ENCODE results near the gene UBE2I. TPM values are rescaled to one million over a fixed set of nuclear protein-coding genes. Genes with fewer than 3 reads are reported as not detected.

UBE2I gene
- total RNA-seq, 1 experiment from 2014 or later, result 212 TPM

- no peak for TF ChIP-seq CTCF (IDR thresholded peaks at IDR 0.05 in 2 of 3, conservative IDR thresholded peaks at IDR 0.05 in 1 of 3; ENCODE audit: borderline replicate concordance in 1 of 3, insufficient read depth in 1 of 3, low read depth in 2 of 3, low read length in 2 of 3)
Observed at GRCh38 chr16:1299868-1300203, 9.6 kb upstream of the UBE2I start (continued).

GRCh38 chr16:1300664-1301476, 8.6 kb upstream of the UBE2I start:
- Histone ChIP-seq H3K9ac (ENCODE audit: low read length) (peak overlapping the region; percentile 51), H3K4me2 (ENCODE audit: low read length) (peak overlapping the region; percentile 65), H3K27me3 (ENCODE audit: insufficient read depth, low read length) (no peaks in the 10 kb centered on the region), H2AFZ (ENCODE audit: low read depth, low read length, poor library complexity, severe bottlenecking) (peak overlapping the region; percentile 25), H3K36me3 (ENCODE audit: control insufficient read depth in 1 of 2, insufficient read depth in 2 of 2, low read length in 2 of 2) (no peaks in the 10 kb centered on the region), H3K27ac (ENCODE audit: low read depth, low read length) (peak overlapping the region; percentile 96; the same call in 1 of the 2 replicates), H3K4me1 (ENCODE audit: control insufficient read depth in 1 of 2, insufficient read depth in 2 of 2, low read length in 2 of 2) (peaks cover 57 to 95% of the 10 kb centered on the region in 2 experiments), H3K79me2 (ENCODE audit: insufficient read depth, low read length) (no peaks in the 10 kb centered on the region), H4K20me1 (ENCODE audit: insufficient read depth) (no peaks in the 10 kb centered on the region), H3K4me3 (replicated peaks in 1 of 2; ENCODE audit: low read depth in 1 of 2, low read length in 2 of 2) (peak overlapping the region; percentile 16 to 24; a peak in 3 of 4 replicates), H3K9me2 (ENCODE audit: insufficient read depth) (no peaks in the 10 kb centered on the region), H3K9me3 (ENCODE audit: control insufficient read depth in 1 of 2, insufficient read depth in 1 of 2, low read depth in 1 of 2, low read length in 2 of 2) (no peaks in the 10 kb centered on the region)
- ChIA-PET POLR2A (no interaction called here), RAD21 (ENCODE audit: low non-redundant PET in 1 of 2, low total read pairs in 2 of 2, uncharacterized antibody in 2 of 2, unreplicated experiment in 2 of 2) (no interaction called here), CTCF (interaction anchor here (0.6 kb wide), 1 partner anchor 57 kb away, joined by 3 read pairs; no protein-coding TSS in a partner anchor)
- ATAC-seq, result peak; percentile 65
- no peak for TF ChIP-seq RAD21 (IDR thresholded peaks at IDR 0.05; ENCODE audit: low read depth)
- no peak for TF ChIP-seq MAX (IDR thresholded peaks at IDR 0.05)
- no peak for TF ChIP-seq EGR1 (IDR thresholded peaks at IDR 0.05; ENCODE audit: low read depth)
- TF ChIP-seq TCF7L2 (IDR thresholded peaks at IDR 0.05; ENCODE audit: borderline replicate concordance, extremely low read depth, insufficient read depth, insufficient read length), result no peak
- TF ChIP-seq CTCF (IDR thresholded peaks at IDR 0.05 in 2 of 3, conservative IDR thresholded peaks at IDR 0.05 in 1 of 3; ENCODE audit: borderline replicate concordance in 1 of 3, insufficient read depth in 1 of 3, low read depth in 2 of 3, low read length in 2 of 3), result peak in 2 of 3 experiments; percentile 80 to 89; a peak in 4 of 6 replicates
- no peak for TF ChIP-seq JUND (IDR thresholded peaks at IDR 0.05)
- TF ChIP-seq ZNF274 (IDR thresholded peaks at IDR 0.05; ENCODE audit: low read depth, low read length), result no peak
- TF ChIP-seq POLR2AphosphoS5 (IDR thresholded peaks at IDR 0.05; ENCODE audit: low read depth, low read length), result peak; percentile 36; the same call in 1 of the 2 replicates
- TF ChIP-seq SIN3A (IDR thresholded peaks at IDR 0.05; ENCODE audit: low read depth), result no peak
- no peak for TF ChIP-seq CBX3 (IDR thresholded peaks at IDR 0.05; ENCODE audit: low read depth)
- no peak for TF ChIP-seq SP1 (IDR thresholded peaks at IDR 0.05; ENCODE audit: low read depth)
- TF ChIP-seq EZH2phosphoT487 (IDR thresholded peaks at IDR 0.05; ENCODE audit: borderline replicate concordance), result no peak
- peak; percentile 55 for TF ChIP-seq YY1 (IDR thresholded peaks at IDR 0.05; ENCODE audit: extremely low read depth, insufficient replicate concordance, low read depth, low read length)
- TF ChIP-seq REST (IDR thresholded peaks at IDR 0.05; ENCODE audit: low read depth), result no peak
- TF ChIP-seq ZFX (IDR thresholded peaks at IDR 0.05), result no peak
- no TSS peak for BruUV-seq (replicated peaks)
- intact Hi-C loops (cut with micrococcal nuclease), result no loop called here
- no peak for DNase-seq (ENCODE audit: low read depth, low spot score)

All from HCT116 (cell line).